Activated CD4-positive, alpha-beta T cell treated with anti-CD3 and anti-CD28 coated beads for 36 hours (primary cell): ENCODE results near the gene AASDH. TPM values are rescaled to one million over a fixed set of nuclear protein-coding genes. Genes with fewer than 3 reads are reported as not detected.

Experiments
- ATAC-seq: fragments of 200-7000 bp; cut with Tn5 transposase; one replicate; pipeline ENCODE4 v1.10.0; 2021; ENCODE audit warnings: mild to moderate bottlenecking, moderate library complexity
- CTCF ChIA-PET: fragments of 350-600 bp; sonication (Branson Sonifier 250); formaldehyde crosslinking; loops from one replicate; lab custom pipeline; 2021; ENCODE audit warnings: antibody characterized with exemption; lab: Charles Lee
- POLR2A ChIA-PET: fragments of 350-600 bp; sonication (Branson Sonifier 250); formaldehyde crosslinking; loops from one replicate; lab custom pipeline; 2021; ENCODE audit warnings: antibody characterized with exemption, inconsistent platforms; lab: Charles Lee
- DNase-seq: peaks from one replicate; pipeline ENCODE4 v3.0.0-alpha.2; 2020
- H3K27ac Mint-ChIP-seq: one replicate; pipeline ENCODE4 v1.8.0; 2021; ENCODE audit warnings: mixed read lengths
- H3K27me3 Mint-ChIP-seq: one replicate; pipeline ENCODE4 v1.8.0; 2021; ENCODE audit warnings: mixed read lengths
- H3K36me3 Mint-ChIP-seq: one replicate; pipeline ENCODE4 v1.8.0; 2021; ENCODE audit warnings: low read depth, mixed read lengths
- H3K4me1 Mint-ChIP-seq: one replicate; pipeline ENCODE4 v1.8.0; 2021; ENCODE audit warnings: mixed read lengths
- H3K4me3 Mint-ChIP-seq: one replicate; pipeline ENCODE4 v1.8.0; 2021; ENCODE audit warnings: mild to moderate bottlenecking, moderate library complexity, mixed read lengths
- H3K9me3 Mint-ChIP-seq: one replicate; pipeline ENCODE4 v1.8.0; 2021; ENCODE audit warnings: low read depth, mixed read lengths
- intact Hi-C, 2 experiments: fragments of 100-400 bp; cut with DNase I in 1 of 2; cut with micrococcal nuclease in 1 of 2; formaldehyde crosslinking; loops; one replicate each; pipeline versions ENCODE4 v1.14.2 to v1.15.1; 2022 to 2024; cut with DNase I, micrococcal nuclease
- total RNA-seq, 2 experiments: library from RNA; stranded (reverse); gene quantifications; one replicate each; pipeline ENCODE4 v1.2.3, GENCODE V29; 2021

The AASDH gene
- total RNA-seq, 2 experiments from 2014 or later: 13.3 to 16.4 TPM

- Mint-ChIP-seq H3K4me3 (no peak overlapping the region), H3K27me3 (no peaks in the 10 kb centered on the region), H3K4me1 (peaks cover 24% of the 10 kb centered on the region), H3K9me3 (no peaks in the 10 kb centered on the region), H3K36me3 (peaks cover 4% of the 10 kb centered on the region), H3K27ac (no peak overlapping the region)
- intact Hi-C loops: loop anchor here (1.0 to 10.0 kb wide), 4 partner anchors 119 to 412 kb away; no protein-coding TSS in a partner anchor
- ChIA-PET POLR2A (interaction anchor here (1.6 kb wide), 1 partner anchor 11 kb away, joined by 5 read pairs; the partner anchor contains the start of genes PAICS and PPAT), CTCF (interaction anchor here (0.6 to 3.6 kb wide), 23 partner anchors 9 to 560 kb away, joined by 3 to 22 read pairs (median 4); partner anchors contain the start of genes AASDH, PAICS, PPAT and REST)
- ATAC-seq (no peak), DNase-seq (peak; percentile 39)
These were observed 37.6 kb upstream of the AASDH start for GRCh38 chr4:56424697-56425514.

GRCh38 chr4:56424176-56424575 is 36.9 kb upstream of the AASDH start:
- ChIA-PET CTCF (interaction anchor here (0.6 to 3.6 kb wide), 9 partner anchors 11 to 559 kb away, joined by 3 to 22 read pairs (median 4); partner anchors contain the start of genes PAICS and PPAT), POLR2A (no interaction called here)

GRCh38 chr4:56417396-56417795 is 30.1 kb upstream of the AASDH start:
- ChIA-PET POLR2A (no interaction called here), CTCF (no interaction called here)
- H3K27ac Mint-ChIP-seq: no peak overlapping the region
- no peaks in the 10 kb centered on the region for H3K27me3 Mint-ChIP-seq
- intact Hi-C loops: no loop called here
- H3K4me1 Mint-ChIP-seq: peaks cover 3% of the 10 kb centered on the region
- H3K4me3 Mint-ChIP-seq: no peak overlapping the region
- no peaks in the 10 kb centered on the region for H3K36me3 Mint-ChIP-seq
- H3K9me3 Mint-ChIP-seq: no peaks in the 10 kb centered on the region
- DNase-seq (no peak), ATAC-seq (no peak)

More at GRCh38 chr4:56424176-56424575, 36.9 kb upstream of the AASDH start:
- Mint-ChIP-seq H3K4me3 (no peak overlapping the region), H3K36me3 (peaks cover 4% of the 10 kb centered on the region), H3K4me1 (peaks cover 17% of the 10 kb centered on the region), H3K9me3 (no peaks in the 10 kb centered on the region), H3K27me3 (no peaks in the 10 kb centered on the region), H3K27ac (no peak overlapping the region)
- ATAC-seq (no peak), DNase-seq (no peak)
- intact Hi-C loops: loop anchor here (2.0 to 10.0 kb wide), 3 partner anchors 377 to 413 kb away; no protein-coding TSS in a partner anchor

- Mint-ChIP-seq H3K4me1 (peaks cover 11% of the 10 kb centered on the region), H3K4me3 (no peak overlapping the region), H3K36me3 (no peaks in the 10 kb centered on the region), H3K27ac (no peak overlapping the region), H3K9me3 (no peaks in the 10 kb centered on the region), H3K27me3 (no peaks in the 10 kb centered on the region)
- intact Hi-C loops: no loop called here
- DNase-seq (no peak), ATAC-seq (no peak)
- ChIA-PET POLR2A (interaction anchor here (0.6 kb wide), 1 partner anchor 351 kb away, joined by 4 read pairs; no protein-coding TSS in a partner anchor), CTCF (interaction anchor here (1.0 to 1.3 kb wide), 2 partner anchors 9 kb away, joined by 3 to 4 read pairs; no protein-coding TSS in a partner anchor)
These were observed 29.1 kb upstream of the AASDH start for GRCh38 chr4:56416349-56416748.

- DNase-seq (no peak), ATAC-seq (no peak)
- no peaks in the 10 kb centered on the region for H3K27me3 Mint-ChIP-seq
- POLR2A ChIA-PET: no interaction called here
- CTCF ChIA-PET: interaction anchor here (1.1 kb wide), 1 partner anchor 10 kb away, joined by 3 read pairs; no protein-coding TSS in a partner anchor
- H3K36me3 Mint-ChIP-seq: no peaks in the 10 kb centered on the region
- H3K27ac Mint-ChIP-seq: no peak overlapping the region
- intact Hi-C loops: no loop called here
- H3K4me1 Mint-ChIP-seq: peaks cover 21% of the 10 kb centered on the region
- H3K9me3 Mint-ChIP-seq: no peaks in the 10 kb centered on the region
- no peak overlapping the region for H3K4me3 Mint-ChIP-seq
These were observed 26.9 kb upstream of the AASDH start for GRCh38 chr4:56414135-56414670.

GRCh38 chr4:56410247-56411062 is 23.2 kb upstream of the AASDH start:
- intact Hi-C loops: no loop called here
- DNase-seq (no peak), ATAC-seq (peak; percentile 84)
- ChIA-PET POLR2A (no interaction called here), CTCF (interaction anchor here (0.7 to 3.1 kb wide), 4 partner anchors 10 to 26 kb away, joined by 3 to 11 read pairs (median 6); no protein-coding TSS in a partner anchor)
- Mint-ChIP-seq H3K27me3 (no peaks in the 10 kb centered on the region), H3K36me3 (peaks cover 16% of the 10 kb centered on the region), H3K4me1 (peaks cover 23% of the 10 kb centered on the region), H3K27ac (peak overlapping the region; percentile 51), H3K4me3 (no peak overlapping the region), H3K9me3 (no peaks in the 10 kb centered on the region)

- Mint-ChIP-seq H3K4me3 (no peak overlapping the region), H3K27me3 (no peaks in the 10 kb centered on the region), H3K27ac (no peak overlapping the region), H3K36me3 (peaks cover 20% of the 10 kb centered on the region), H3K9me3 (no peaks in the 10 kb centered on the region), H3K4me1 (peaks cover 23% of the 10 kb centered on the region)
- intact Hi-C loops: no loop called here
- no peak for DNase-seq
- POLR2A ChIA-PET: no interaction called here
- CTCF ChIA-PET: interaction anchor here (1.5 to 3.1 kb wide), 3 partner anchors 11 to 16 kb away, joined by 3 to 11 read pairs (median 10); no protein-coding TSS in a partner anchor
- no peak for ATAC-seq
These were observed 22.3 kb upstream of the AASDH start for GRCh38 chr4:56409511-56410090.

GRCh38 chr4:56408978-56409377 is 21.7 kb upstream of the AASDH start:
- no peak overlapping the region for H3K4me3 Mint-ChIP-seq
- H3K27ac Mint-ChIP-seq: no peak overlapping the region
- CTCF ChIA-PET: no interaction called here
- H3K4me1 Mint-ChIP-seq: peaks cover 23% of the 10 kb centered on the region
- ATAC-seq: no peak
- H3K36me3 Mint-ChIP-seq: peaks cover 23% of the 10 kb centered on the region
- no peaks in the 10 kb centered on the region for H3K27me3 Mint-ChIP-seq
- intact Hi-C loops: no loop called here
- DNase-seq: no peak
- POLR2A ChIA-PET: no interaction called here
- H3K9me3 Mint-ChIP-seq: no peaks in the 10 kb centered on the region

GRCh38 chr4:56406151-56406550 is 18.9 kb upstream of the AASDH start:
- CTCF ChIA-PET: interaction anchor here (0.6 to 1.6 kb wide), 2 partner anchors 39 to 559 kb away, joined by 3 to 4 read pairs; no protein-coding TSS in a partner anchor
- intact Hi-C loops: no loop called here

GRCh38 chr4:56405016-56405415 is 17.7 kb upstream of the AASDH start:
- Mint-ChIP-seq H3K4me1 (peaks cover 5% of the 10 kb centered on the region), H3K27me3 (no peaks in the 10 kb centered on the region), H3K9me3 (no peaks in the 10 kb centered on the region), H3K4me3 (no peak overlapping the region), H3K27ac (no peak overlapping the region), H3K36me3 (peaks cover 31% of the 10 kb centered on the region)
- ChIA-PET CTCF (interaction anchor here (0.6 to 1.9 kb wide), 4 partner anchors 20 to 560 kb away, joined by 3 to 7 read pairs (median 4); no protein-coding TSS in a partner anchor), POLR2A (no interaction called here)
- DNase-seq (no peak), ATAC-seq (no peak)
- intact Hi-C loops: no loop called here

More at GRCh38 chr4:56406151-56406550, 18.9 kb upstream of the AASDH start:
- Mint-ChIP-seq H3K4me3 (no peak overlapping the region), H3K27me3 (no peaks in the 10 kb centered on the region), H3K4me1 (peaks cover 11% of the 10 kb centered on the region), H3K27ac (no peak overlapping the region), H3K36me3 (peaks cover 25% of the 10 kb centered on the region), H3K9me3 (no peaks in the 10 kb centered on the region)
- DNase-seq (no peak), ATAC-seq (no peak)
- POLR2A ChIA-PET: no interaction called here
